NB4 (cell line): ENCODE data around the gene SYTL3.

Source experiments
- DNase-seq: peaks from one replicate; pipeline ENCODE4 v3.0.0; 2010; ENCODE audit warnings: low read depth
- H3K4me3 ChIP-seq: one replicate; pipeline ENCODE4 v1.5.1; 2011; ENCODE audit warnings: mild to moderate bottlenecking, low read depth, low read length, moderate library complexity
- MYC ChIP-seq: IDR thresholded peaks from 2 replicates; pipeline ENCODE4 v1.6.1; 2011; ENCODE audit warnings: low read depth, low read length
- POLR2A ChIP-seq: IDR thresholded peaks from 2 replicates; pipeline ENCODE4 v1.6.1; 2011; ENCODE audit warnings: mild to moderate bottlenecking; ENCODE audit not compliant: insufficient read length; ENCODE audit errors: extremely low read depth
- TF ChIP-seq, protein P1 (sequence below): IDR thresholded peaks from 2 replicates; pipeline ENCODE4 v1.6.1; 2011; ENCODE audit warnings: low read depth, low read length
- TF ChIP-seq, protein P2 (sequence below): IDR thresholded peaks from one replicate; pipeline ENCODE4 v1.5.1; 2012; ENCODE audit warnings: low read depth, low read length

Gene SYTL3

DNA sequence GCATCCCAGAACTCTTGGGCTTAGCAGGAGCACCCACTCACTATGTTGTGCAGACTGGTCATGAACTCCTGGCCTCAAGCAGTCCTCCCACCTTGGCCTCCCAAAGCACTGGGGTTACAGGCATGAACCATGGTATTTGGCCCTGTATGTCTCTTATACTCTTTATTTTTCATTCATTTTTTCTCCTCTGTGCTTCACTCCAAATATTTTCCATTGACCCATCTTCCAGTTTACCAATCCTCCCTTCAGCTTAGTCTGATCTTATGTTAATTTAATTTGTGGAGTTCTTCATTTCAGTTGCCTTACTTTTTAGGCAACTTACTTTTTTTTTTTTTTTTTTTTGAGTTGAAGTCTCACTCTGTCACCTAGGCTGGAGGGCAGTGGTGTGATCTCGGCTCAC, 89.8 kb downstream of the SYTL3 start:
- no peak for DNase-seq
- H3K4me3 ChIP-seq: no peak overlapping the region
- TF ChIP-seq, protein P1, sequence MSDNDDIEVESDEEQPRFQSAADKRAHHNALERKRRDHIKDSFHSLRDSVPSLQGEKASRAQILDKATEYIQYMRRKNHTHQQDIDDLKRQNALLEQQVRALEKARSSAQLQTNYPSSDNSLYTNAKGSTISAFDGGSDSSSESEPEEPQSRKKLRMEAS: no peak
- TF ChIP-seq MYC (no peak), POLR2A (no peak)
- TF ChIP-seq, protein P2, sequence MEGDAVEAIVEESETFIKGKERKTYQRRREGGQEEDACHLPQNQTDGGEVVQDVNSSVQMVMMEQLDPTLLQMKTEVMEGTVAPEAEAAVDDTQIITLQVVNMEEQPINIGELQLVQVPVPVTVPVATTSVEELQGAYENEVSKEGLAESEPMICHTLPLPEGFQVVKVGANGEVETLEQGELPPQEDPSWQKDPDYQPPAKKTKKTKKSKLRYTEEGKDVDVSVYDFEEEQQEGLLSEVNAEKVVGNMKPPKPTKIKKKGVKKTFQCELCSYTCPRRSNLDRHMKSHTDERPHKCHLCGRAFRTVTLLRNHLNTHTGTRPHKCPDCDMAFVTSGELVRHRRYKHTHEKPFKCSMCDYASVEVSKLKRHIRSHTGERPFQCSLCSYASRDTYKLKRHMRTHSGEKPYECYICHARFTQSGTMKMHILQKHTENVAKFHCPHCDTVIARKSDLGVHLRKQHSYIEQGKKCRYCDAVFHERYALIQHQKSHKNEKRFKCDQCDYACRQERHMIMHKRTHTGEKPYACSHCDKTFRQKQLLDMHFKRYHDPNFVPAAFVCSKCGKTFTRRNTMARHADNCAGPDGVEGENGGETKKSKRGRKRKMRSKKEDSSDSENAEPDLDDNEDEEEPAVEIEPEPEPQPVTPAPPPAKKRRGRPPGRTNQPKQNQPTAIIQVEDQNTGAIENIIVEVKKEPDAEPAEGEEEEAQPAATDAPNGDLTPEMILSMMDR: no peak

DNA sequence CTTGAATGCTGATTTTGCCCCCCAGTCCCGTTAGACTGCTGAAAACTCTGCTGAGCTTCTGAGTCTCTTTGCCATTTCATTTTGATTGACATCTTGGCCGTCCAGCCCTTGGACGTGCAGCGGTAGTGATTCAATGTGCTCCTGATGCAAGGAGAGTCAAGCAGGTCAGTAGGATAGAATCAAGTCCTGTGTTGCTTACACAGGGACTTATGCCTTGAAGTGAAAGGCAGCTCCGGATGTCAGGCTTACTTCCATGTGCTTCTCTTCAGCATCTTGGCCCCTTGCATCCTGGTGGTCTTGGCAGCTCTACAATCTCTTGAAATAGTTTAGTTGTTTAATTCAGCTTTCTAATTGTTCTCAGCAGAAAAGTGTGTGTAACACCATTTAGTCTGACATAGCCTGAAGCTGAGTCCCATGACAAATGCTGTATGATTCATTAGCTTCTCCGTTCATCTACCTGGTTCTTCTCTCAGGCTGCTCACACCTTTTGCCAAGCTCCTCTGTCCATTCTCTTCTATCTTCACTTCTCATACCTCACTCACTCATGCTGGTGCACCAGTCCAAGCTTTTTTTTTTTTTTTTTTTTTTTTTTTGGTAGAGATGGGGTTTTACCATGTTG, 93.3 kb downstream of the SYTL3 start:
- DNase-seq: no peak
- no peak overlapping the region for H3K4me3 ChIP-seq
- TF ChIP-seq, protein P2: no peak
- TF ChIP-seq MYC: no peak
- no peak for TF ChIP-seq POLR2A
- TF ChIP-seq, protein P1: no peak

DNA sequence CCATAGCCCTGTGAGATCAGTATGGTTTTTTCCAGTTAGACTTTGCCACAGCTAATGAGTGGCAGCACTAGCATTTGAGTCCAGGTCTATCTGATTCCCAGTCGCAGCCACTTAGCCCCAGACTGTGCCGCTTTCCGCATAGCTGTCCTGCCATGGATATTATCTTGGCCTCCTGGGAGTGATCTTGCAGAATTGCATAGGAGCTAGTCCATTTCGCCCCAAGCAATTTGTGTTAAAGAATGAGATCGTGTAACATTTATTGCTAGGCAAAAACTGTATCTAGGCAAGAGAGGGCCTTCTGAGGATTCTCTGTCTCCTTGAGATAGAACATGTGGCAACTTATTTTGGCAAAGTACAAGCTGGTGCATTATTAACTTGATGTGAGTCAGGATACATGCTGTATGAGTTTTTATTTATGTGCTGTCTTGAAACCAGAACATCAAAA, 95.2 kb downstream of the SYTL3 start:
- no peak for TF ChIP-seq MYC
- TF ChIP-seq POLR2A: no peak
- TF ChIP-seq, protein P1: no peak
- TF ChIP-seq, protein P2: no peak
- DNase-seq: no peak
- no peak overlapping the region for H3K4me3 ChIP-seq

DNA sequence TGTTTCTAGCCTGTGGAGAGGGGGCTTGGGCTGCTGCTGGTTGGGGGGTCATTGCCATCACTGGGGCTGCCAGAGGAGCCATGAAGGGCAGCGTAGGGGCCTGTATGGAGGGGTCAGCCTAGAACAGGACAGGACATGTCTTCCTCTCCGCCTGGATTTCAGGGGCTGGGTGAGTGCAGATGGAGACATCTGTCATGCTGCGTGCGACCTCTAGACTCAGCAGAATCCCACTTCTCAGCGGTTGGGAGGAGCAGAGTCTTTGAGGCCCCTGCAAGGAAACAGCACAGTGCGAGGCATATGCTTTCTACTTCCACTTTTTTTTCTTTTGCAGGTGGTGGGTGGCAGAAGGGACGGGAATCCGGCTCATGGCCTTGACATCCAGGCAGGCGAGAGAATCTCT, 101.4 kb downstream of the SYTL3 start:
- TF ChIP-seq, protein P2: no peak
- TF ChIP-seq, protein P1: no peak
- TF ChIP-seq POLR2A (no peak), MYC (no peak)
- DNase-seq: no peak

DNA sequence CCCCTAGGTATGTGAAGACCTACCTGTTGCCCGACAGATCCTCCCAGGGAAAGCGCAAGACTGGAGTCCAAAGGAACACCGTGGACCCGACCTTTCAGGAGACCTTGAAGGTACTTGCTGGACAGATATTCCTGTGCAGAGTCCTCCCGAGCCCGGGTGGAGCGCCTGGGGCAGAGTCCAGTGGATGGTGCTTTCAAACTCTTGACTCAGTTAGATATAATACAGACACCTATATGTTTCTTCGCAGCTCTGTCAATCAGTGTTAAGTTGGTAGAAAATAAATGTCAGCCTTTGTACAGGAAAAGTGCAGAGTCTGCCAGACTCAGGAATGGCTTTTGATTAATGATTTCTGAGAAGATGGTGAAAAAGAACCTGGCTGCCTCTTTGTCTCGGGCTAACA, 102.1 kb downstream of the SYTL3 start:
- no peak for DNase-seq
- no peak overlapping the region for H3K4me3 ChIP-seq
- TF ChIP-seq POLR2A: no peak
- TF ChIP-seq, protein P1: no peak
- TF ChIP-seq, protein P2: no peak
- no peak for TF ChIP-seq MYC

More for the DNA sequence above, 101.4 kb downstream of the SYTL3 start:
- no peak overlapping the region for H3K4me3 ChIP-seq

DNA sequence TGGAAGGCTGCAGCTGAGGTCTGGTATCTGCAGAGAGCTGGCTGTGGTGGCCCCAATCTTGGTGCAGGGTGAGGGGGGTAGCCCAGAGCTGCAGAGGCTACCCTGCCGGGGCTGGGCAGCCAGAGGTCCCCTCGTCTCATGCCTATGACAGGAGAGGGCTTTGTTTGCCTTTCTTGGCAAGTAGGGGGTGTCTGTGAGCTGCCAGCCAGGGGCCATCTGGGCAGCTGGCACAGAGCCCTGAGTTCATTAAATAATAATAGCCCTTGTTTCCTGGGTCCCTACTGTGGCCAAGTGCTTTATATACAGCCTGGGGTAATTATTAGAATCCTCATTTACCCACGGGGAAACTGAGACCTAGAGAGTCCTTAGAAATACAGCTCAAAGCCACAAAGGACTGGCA, 102.8 kb downstream of the SYTL3 start:
- no peak for DNase-seq
- TF ChIP-seq, protein P2: peak; percentile 13
- no peak for TF ChIP-seq POLR2A
- H3K4me3 ChIP-seq: no peak overlapping the region
